Retinal pigment epithelial cell (primary cell): ENCODE results near the gene PFDN5.

Source experiments
- DNase-seq: peaks from one replicate; pipeline ENCODE4 v3.0.0-alpha.2; 2010; ENCODE audit warnings: low read depth
- H3K4me3 ChIP-seq: 2 replicates; pipeline ENCODE4 v1.5.1; 2011; ENCODE audit warnings: mild to moderate bottlenecking, low read length, control low read depth, moderate library complexity
- CTCF ChIP-seq: conservative IDR thresholded peaks from 2 replicates; pipeline ENCODE4 v1.5.1; 2011; ENCODE audit warnings: low read depth, low read length, control low read depth, inconsistent platforms

The PFDN5 gene

GRCh38 chr12:53320352-53321195 is 25.2 kb downstream of the PFDN5 start:
- H3K4me3 ChIP-seq: peak overlapping the region; percentile 97
- no peak for TF ChIP-seq CTCF
- DNase-seq: no peak

DNA sequence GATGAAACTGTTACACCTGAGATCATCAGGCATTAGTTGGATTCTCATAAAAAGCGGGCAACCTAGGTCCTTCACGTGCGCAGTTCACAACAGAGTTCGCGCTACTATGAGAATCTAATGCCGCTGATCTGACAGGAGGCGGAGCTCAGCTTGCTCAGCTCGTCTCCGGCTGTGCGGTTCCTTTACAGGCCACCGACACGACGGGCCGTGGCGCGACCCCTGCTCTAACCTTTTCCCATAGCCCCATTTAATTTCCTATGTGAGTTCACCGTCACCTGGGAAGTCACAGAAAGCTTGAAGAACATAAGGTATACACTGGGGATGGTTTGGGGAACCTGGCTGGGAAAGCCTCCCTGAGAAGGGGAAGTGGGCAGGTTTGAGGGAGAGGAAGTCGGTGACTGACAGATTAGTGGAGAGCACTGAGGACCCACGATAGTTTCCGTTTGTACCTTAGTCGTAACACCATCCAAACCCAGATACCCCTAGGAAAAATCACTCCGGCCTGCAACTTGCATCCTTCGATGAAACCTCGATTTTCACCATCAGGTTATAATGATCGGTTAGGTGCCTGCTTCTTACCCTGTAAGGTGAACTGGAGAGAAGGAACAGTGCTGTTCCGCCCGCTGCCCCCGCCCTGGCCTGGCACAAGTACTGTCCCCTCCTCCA is 28.9 kb downstream of the PFDN5 start:
- TF ChIP-seq CTCF: peak; percentile 1
- DNase-seq: no peak
- peak overlapping the region; percentile 49 for H3K4me3 ChIP-seq

DNA sequence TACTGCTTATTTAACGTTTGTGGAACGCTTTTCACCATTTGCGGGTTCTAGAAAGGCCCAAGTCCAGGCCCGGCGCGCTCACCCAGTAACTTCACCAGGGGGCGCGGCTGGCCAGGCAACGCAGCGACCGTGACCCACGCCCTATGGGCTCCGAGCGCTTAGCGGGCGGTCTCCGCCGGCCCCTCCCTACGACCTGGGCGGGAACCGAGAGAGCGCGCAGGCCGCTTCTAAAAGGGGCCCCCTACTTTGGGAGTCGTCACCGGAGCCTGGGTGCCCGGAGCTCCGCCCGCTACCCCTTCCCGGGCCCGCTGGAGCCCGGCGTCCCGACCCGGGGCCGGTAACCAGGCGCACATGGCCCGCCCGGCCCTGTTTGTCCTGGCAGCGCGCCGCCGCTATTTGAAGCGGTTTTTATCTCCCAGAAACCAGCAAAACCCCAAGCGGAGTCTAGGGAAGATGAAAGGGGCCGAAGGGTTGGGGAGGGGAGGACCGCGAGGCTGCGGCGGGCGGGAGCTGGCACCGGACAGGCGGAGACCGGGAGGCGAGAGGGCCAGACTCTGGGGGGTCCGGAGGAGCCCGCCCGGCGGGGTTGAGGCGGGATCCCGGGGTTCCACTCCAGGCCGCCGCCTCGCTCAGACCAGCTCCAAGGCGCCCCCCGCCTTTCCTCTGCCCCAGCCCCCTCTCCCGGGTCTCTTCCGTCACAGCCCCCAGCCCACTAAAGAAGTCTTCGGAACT is 29.6 kb downstream of the PFDN5 start:
- no peak for DNase-seq
- peak; percentile 63 for TF ChIP-seq CTCF
- peak overlapping the region; percentile 49 for H3K4me3 ChIP-seq

DNA sequence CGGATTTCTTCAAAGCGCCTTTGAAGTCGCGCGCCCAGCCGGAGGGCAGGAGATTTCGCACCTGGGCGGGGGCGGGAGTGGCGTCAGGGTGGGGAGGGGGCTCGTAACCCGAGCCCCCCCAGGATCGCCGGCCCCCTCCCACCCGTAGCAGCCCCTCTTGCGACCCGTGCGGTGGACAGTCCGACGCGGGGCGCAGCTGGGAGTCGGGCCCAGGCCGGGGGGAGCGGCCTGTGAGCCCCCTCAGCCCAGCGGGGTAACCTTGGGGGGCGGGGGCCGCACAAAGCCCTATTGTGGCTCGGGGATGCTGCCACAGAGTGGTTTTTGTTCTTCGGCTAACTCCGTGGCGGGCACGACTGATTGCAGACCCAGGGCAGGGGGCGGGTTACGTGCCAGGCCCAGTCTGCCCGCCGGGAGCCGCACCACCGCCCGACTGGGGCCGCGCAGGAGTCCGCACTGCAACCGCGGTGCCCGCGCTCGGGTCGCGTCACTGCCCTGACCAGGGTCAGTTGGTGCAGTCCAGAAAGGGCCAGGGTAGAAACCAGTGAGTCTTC is 30.2 kb downstream of the PFDN5 start:
- H3K4me3 ChIP-seq: peak overlapping the region; percentile 49
- no peak for TF ChIP-seq CTCF
- no peak for DNase-seq

DNA sequence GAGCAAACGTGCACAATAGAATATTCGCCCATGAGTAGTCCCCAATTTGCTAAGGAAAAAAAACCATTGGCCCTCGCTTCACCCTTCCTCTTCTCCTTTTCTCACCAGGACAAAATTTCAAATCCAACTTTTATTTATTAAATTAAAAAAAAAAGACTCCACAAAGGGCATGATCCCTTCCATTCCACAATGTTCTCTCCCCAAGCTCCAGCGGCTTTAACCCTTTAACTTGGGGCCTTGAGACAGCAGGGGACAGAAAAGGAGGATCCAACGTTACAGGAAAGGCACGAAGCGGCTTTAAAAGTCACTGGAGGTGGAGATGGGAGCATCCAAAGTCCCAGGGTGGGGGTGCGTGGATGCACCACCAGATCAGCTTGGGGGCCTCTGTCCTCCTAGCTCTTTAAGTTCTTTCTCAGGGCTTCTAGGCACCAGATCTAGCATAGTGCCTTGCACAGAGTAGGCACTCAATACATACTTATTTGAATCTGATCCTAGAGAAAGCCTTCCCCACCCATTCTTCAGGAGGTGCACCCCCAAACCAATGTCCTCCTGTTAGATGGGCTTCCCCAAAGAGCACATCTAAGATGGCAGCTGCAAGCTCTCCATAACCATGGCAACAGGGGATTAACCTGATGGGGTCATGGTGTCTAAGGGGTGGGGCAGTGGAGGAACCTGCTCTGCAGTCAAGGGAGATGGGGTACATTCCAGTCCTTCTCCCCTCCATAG is 31.3 kb downstream of the PFDN5 start:
- no peak for TF ChIP-seq CTCF
- DNase-seq: no peak
- no peak overlapping the region for H3K4me3 ChIP-seq

DNA sequence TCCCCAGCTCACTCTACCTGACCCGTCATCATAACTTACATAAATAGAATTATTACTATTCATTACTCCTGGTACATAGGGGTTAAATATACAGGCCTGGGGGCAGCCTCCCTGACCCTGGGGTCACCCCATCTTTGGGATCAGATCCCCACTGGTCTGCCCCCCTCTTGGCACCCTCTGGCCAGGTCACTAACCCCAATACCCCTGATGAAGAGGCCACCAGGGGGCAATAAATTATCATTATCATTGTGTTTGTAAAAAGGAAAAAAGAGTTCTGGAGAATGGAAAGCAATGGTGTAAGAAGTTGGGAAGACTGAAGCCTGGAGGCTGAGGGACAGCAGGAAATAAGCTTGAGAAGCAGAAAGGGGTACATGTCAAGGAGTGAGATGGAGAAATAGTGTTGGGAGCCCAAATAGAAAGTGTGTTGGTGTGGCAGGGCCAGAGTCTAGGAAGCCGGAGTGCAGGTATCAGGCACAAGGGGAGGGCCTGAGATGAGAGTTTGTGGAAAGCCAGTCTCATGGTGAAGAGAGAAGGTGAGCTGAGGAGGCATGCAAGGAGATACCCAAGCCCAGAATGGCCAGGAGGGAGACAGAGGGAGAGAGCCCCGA is 32.2 kb downstream of the PFDN5 start:
- peak; percentile 42 for TF ChIP-seq CTCF
- DNase-seq: no peak
- no peak overlapping the region for H3K4me3 ChIP-seq
